ENCODE data around the gene TSEN54.

The TSEN54 gene

DNA sequence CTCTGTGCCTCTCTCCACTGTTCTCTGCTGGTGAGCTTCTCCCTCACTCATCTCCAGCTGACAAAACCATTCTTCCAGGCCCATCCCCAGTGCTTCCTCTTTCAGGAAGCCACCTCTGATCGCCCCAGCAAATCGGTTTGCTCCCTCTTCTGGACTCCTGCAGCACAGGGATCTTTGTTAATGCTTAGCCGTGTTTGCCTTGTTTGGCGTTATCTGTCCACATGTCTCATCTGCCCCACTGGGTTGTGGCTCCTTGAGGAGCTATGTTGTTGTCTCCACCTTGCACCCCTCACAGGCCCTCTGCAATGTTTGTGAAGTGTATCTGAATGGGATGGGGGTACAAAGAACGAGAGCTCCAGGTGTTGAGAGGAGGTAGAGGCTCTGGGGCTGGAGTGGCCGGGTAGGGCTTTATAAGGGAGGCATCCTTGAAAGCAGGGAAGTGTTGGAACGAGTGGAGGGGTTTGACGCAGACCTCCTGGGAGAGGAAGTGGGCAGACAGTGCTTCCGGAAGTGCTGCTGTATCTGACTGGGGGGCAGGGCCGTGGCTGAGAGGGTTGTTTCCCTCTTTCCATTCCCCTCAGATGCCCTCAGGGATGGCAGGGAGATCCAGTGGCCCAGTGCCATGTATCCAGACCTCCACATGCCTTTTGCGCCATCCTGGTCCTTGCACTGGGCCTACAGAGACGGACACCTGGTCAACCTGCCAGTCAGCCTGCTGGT, 28.8 kb upstream of the TSEN54 start:
- no peak for DNase-seq (ENCODE audit: low read depth)
- no peak for TF ChIP-seq CTCF (IDR thresholded peaks at IDR 0.05; ENCODE audit: low read depth, low read length, missing control alignments)
- in situ Hi-C loops (cut with HindIII; ENCODE audit: low sequenced_read_pairs) = loop anchor here (5.0 kb wide), 1 partner anchor 45 kb away; no protein-coding TSS in a partner anchor
- H3K4me3 ChIP-seq (ENCODE audit: low read depth, low read length) = no peak overlapping the region

DNA sequence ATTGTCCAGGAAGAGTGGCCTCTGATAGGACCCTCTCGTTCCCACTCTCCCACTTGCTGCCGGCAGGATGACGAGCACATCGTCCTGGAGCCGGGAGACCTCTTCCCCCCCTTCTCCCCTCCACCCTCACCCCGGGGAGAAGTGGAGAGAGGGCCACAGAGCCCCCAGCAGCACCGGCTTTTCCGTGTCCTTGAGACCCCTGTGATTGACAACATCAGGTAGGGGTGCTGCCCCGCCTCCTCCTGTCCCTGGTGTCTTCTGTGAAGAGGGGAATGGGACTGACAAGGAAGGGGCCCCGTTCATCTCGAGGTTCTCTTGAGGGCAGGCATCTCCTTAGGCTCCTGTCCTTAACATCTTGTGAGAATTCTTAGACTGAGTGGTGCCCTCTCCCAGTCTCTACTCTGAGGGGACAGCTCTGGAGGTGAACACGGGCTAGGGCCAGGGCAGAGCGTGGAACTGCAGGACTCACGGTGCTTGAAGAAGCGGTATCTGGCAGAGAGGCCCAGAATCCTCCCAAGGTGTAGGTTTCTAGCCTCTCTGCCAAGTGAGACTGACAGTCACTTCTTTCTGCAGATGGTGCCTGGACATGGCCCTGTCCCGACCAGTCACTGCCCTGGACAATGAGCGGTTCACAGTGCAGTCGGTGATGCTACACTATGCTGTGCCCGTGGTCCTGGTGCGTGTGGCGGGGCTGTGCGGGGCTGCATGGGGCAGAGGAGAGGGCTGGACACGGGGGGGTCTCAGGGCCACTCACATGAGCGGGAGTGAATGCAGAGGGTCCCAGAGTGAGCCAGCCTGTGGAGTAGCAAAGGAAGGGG, 27.4 kb upstream of the TSEN54 start:
- H3K4me3 ChIP-seq (ENCODE audit: low read depth, low read length) = no peak overlapping the region
- no peak for TF ChIP-seq CTCF (IDR thresholded peaks at IDR 0.05; ENCODE audit: low read depth, low read length, missing control alignments)
- in situ Hi-C loops (cut with HindIII; ENCODE audit: low sequenced_read_pairs) = loop anchor here (5.0 kb wide), 1 partner anchor 47 kb away; no protein-coding TSS in a partner anchor
- no peak for DNase-seq (ENCODE audit: low read depth)

- in situ Hi-C loops (cut with HindIII; ENCODE audit: low sequenced_read_pairs) = loop anchor here (5.0 kb wide), 1 partner anchor 47 kb away; no protein-coding TSS in a partner anchor
- TF ChIP-seq CTCF (IDR thresholded peaks at IDR 0.05; ENCODE audit: low read depth, low read length, missing control alignments) = no peak
Observed at GRCh38 chr17:75489511-75489955, 26.8 kb upstream of the TSEN54 start.

GRCh38 chr17:75490173-75490743, 26.1 kb upstream of the TSEN54 start:
- no peak overlapping the region for H3K4me3 ChIP-seq (ENCODE audit: low read depth, low read length)
- no peak for TF ChIP-seq CTCF (IDR thresholded peaks at IDR 0.05; ENCODE audit: low read depth, low read length, missing control alignments)
- DNase-seq (ENCODE audit: low read depth) = no peak
- in situ Hi-C loops (cut with HindIII; ENCODE audit: low sequenced_read_pairs) = no loop called here

More at GRCh38 chr17:75489511-75489955, 26.8 kb upstream of the TSEN54 start:
- no peak for DNase-seq (ENCODE audit: low read depth)
- no peak overlapping the region for H3K4me3 ChIP-seq (ENCODE audit: low read depth, low read length)

- in situ Hi-C loops (cut with HindIII; ENCODE audit: low sequenced_read_pairs) = no loop called here
- no peak overlapping the region for H3K4me3 ChIP-seq (ENCODE audit: low read depth, low read length)
- DNase-seq (ENCODE audit: low read depth) = no peak
- no peak for TF ChIP-seq CTCF (IDR thresholded peaks at IDR 0.05; ENCODE audit: low read depth, low read length, missing control alignments)
Observed at GRCh38 chr17:75490953-75491649, 25.2 kb upstream of the TSEN54 start.

- TF ChIP-seq CTCF (IDR thresholded peaks at IDR 0.05; ENCODE audit: low read depth, low read length, missing control alignments) = no peak
- in situ Hi-C loops (cut with HindIII; ENCODE audit: low sequenced_read_pairs) = no loop called here
- H3K4me3 ChIP-seq (ENCODE audit: low read depth, low read length) = no peak overlapping the region
- DNase-seq (ENCODE audit: low read depth) = no peak
Observed at GRCh38 chr17:75491680-75492079, 24.6 kb upstream of the TSEN54 start.
